Stimulated activated CD8-positive, alpha-beta memory T cell treated with anti-CD3 and anti-CD28 coated beads, Interleukin-7, amount 100 ng/mL, for 24 hours (primary cell): ENCODE data around the gene ATG16L1.

Source experiments
- DNase-seq: peaks from one replicate; pipeline ENCODE4 v3.0.0-alpha.2; 2020; ENCODE audit warnings: low read depth

ATG16L1 gene

DNA sequence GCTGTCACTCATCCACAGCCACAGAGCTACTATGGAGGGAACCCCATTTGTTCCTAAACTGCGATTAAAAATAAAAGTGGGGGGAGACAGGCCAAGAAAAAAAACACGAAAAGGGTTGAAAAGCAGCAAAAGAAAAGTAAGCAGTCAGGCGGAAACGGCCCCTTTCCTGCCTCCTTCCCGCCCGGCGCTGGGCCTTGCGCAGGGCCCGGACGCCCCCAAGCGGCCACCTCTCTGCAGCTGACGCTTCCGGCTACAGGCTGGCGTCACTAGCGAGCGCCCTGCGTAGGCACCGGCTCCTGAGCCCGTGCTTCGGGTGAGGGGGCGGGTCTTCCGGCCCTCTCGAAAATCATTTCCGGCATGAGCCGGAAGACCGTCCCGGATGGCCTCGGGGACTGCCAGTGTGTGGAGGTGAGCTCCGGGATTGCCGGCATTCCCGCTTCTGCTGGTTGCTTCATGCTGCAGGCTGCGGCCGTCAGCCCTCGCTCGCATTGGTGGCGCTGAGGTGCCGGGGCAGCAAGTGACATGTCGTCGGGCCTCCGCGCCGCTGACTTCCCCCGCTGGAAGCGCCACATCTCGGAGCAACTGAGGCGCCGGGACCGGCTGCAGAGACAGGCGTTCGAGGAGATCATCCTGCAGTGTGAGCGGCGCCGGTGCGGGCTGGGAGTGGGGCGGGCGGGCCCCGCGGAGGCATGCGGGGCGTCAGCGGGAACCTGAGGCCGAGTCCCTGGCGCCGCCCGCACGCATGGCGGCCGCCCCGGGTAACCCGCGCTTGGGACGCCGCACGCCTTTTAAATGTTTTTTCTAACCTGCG lies at the start of gene ATG16L1:
ATG16L1 (plus strand) TSS at position 368 of the 811 bp plus-strand sequence; CDS start at position 523, 155 bp downstream.
- peak; percentile 89 for DNase-seq

DNA sequence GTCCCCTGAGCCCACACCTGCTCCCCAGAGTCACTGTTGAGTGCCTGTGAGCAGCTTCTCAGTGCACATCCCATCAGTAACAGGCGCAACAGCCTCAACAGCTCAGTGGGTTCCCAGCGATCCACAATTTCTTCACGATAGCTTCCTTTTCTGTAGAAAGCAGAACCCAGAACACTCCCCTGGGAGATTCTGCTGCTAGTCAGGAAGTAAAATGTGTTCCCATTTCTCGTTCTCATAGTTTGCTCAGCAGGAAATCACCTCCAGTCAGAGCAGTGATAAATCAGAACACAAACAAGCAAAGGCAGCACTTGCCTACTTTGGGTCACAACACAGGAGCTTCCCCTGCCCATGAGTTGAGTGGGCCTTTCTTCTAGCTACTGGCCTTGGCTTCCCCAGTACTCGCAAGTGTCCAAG lies 48.9 kb upstream of the ATG16L1 start:
- DNase-seq, result no peak

DNA sequence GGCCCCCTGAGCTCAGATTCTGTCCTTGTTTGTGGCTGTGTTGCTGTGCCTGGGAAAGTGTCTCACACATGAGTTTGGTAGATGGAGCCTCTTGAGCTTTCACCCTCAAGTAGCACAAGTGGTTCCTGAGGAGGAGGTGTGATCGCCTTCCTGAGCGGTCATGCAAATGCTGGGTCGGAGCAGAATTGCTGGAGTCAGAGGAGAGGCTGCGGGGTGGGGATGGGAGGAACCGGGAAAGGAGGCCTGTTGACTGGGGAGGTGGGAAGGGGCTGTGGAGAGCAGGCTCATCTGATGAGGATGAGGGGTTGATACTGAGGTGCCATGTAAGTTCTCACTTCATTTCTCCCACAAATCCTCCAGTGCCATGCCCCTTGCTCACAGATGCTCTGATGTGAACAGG lies 48.4 kb upstream of the ATG16L1 start:
- DNase-seq, result no peak

DNA sequence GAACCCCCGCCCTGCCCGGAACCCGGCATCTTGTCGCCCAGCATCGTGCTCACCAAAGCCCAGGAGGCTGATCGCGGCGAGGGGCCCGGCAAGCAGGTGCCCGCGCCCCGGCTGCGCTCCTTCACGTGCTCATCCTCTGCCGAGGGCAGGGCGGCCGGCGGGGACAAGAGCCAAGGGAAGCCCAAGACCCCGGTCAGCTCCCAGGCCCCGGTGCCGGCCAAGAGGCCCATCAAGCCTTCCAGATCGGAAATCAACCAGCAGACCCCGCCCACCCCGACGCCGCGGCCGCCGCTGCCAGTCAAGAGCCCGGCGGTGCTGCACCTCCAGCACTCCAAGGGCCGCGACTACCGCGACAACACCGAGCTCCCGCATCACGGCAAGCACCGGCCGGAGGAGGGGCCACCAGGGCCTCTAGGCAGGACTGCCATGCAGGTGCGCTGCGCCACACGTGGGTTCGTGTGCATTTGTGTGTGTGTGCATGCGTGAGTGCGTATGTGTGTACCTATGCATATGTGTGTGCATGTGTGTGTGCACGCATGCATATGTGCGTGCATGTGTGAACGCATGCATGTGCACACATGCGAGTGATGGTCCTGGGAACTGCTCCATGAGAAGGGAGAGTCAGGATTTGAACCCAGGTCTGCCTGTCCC lies 47.1 kb upstream of the ATG16L1 start:
- DNase-seq, result no peak

DNA sequence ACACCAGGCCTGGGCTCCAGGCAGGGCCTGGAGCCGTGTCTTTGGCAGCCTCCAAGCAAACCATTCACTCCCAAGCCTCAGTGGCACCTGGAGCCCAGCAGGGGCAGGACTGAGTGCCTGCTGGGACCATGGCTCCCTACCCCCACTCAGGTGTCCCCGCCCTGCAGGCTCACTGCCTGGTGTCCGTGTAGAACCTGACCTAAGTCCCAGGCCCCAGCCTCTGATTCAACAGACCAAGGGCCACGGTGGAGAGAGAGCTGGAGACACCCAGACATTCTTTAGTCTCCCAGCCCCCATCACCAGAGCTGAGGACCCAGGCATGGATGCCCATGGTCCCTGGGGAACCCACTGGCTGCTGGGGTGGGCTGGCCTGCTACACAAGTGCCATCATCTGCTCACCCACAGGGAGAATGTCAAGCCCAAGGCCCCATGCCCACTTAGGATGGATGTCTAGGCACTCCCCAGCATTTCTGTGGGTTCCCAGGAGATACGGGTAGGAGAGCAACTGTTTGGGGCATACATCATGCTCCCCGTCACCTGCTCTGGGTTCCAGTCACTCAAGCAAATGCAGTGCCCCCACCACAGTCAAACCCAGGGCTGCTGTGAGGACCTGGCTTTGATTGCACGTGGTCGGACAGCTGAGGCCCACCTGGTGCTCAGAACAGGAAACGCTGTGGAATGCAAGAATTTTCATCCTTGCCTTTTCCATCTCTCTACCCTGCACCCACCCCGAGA lies 42.9 kb upstream of the ATG16L1 start:
- DNase-seq, result no peak

DNA sequence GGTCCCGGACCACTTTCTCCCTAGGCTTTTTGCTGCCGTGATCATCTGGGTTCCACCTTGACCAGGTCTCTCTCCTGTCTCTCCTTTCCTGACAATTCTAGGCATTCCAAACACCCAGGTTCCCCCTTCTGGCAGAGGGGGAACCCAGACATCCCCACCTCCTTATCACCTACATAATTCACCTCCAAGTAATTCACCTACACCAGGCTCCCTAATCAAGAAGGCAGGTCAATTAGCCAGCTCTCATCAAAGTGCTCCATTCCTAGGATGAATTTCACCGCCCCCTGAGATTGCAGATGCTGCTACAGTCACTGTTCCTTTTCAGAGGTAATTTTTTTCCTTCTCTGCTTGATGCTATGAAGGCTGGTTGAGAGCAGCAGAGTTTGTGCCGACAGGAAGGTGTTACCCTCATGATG lies 42.3 kb upstream of the ATG16L1 start:
- DNase-seq, result no peak

DNA sequence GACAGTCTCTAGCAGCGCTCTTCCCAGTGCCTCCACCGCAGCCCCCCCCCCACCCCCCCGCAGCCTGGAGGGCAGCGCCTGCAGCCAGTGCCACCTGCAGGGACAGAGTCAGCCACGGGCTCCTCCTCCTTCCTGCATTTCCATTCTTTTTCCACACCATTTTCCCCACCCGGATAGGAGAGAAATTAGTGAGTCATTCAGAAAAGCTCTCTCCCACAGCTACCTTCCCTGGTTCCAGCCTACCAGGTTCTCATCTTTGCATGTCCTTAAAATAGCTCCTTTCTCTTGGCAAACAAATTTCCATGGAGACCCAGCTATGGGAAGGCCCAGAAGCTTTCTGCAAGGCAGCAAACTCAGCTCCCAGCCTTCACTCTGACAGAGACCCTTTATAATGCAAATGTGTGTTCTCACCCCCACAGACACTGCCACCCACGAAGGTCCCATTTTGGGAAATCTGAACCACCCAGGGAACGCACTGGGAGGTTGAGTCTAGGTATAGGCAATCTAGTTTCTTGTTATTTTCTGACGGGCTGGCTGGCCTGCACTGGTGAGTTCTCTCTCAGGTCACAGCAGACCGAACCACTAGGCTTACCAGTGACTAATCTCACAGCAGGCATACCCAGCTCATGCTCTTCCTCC lies 41.8 kb upstream of the ATG16L1 start:
- no peak for DNase-seq

DNA sequence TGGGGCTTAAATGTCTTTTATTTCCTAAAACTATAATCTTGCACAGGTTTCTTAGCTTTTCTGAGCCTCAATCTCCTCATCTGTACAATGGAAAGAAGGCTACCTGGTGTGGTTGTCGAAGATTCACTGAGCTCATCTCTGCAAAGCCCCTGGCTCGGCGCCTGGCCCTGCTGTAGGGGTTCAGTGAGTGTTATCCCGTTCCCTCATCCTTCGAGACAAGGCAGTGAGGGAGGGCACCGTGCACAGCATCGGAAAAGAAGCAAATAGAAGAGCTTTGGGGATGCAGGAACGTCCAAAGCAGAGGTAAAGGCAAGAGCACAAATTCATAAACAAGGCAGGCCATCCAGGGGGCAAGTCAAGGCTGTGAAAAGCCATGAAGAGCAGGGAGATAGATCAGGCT lies 41.2 kb upstream of the ATG16L1 start:
- DNase-seq, result no peak

DNA sequence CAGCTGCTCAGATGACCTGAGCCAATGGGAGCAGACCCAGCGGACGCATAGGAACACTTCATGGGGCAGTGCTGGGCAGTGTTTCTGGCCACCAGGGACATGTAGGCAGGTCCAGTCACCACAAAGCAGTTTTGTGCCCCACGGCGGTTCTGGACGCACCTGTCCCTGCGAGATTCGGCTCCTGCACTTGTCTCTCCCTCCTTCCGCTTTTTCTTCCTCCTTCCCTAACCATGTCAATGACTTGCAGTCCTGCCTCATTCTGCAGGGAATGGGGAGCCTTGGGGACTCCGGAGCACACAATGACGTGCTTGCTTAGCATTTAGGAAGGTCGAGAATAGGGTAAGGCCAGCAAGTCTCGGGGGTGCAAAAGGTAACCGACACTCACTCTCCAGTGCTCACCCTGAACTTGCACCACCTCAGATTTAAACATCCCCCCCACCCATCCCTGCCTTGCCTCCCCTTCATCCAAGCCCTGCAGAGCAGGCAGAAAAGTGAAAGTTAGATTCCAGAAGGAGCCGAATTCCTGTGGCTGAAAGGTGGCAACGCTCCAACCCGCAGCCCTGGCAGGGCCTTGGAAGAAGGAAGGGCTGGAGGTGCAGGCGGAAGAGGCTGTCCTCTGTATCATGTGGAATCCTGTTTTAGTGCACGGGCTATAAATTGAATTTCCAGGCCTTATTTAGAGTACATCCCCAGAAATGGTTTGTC lies 40.5 kb upstream of the ATG16L1 start:
- no peak for DNase-seq

DNA sequence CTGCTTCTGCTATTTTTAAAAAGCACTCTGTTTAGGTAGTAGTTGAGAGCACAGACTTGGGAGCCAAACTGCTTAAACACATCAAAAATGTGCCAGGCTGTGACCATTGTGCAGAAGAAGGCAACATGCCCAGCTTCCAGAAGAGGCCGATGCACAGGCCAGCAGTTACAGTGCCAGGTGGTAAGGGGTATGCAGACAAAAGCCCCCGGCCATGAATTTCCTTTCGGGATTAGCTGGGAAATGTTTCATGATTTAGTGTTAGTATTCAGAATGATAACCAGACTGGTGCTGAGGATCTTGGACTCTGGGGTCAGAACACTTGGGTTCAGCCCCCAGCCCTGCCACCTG lies 40.0 kb upstream of the ATG16L1 start:
- DNase-seq, result no peak

DNA sequence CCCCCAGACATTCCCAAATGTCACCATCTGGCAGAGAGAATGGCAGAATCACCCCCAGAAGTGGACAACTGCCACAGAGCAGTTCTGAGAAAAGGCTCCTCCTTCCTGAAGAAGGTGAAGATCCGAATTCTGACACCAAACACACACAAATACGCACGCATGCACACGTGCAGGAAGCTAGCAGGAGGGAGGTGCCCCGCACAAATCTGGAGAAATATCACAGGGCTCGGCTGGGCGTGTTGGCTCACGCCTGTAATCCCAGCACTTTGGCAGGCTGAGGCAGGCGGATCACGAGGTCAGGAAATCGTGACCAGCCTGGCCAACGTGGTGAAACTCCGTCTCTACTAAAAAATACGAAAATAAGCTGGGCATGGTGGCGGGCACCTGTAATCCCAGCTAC lies 38.5 kb upstream of the ATG16L1 start:
- no peak for DNase-seq

DNA sequence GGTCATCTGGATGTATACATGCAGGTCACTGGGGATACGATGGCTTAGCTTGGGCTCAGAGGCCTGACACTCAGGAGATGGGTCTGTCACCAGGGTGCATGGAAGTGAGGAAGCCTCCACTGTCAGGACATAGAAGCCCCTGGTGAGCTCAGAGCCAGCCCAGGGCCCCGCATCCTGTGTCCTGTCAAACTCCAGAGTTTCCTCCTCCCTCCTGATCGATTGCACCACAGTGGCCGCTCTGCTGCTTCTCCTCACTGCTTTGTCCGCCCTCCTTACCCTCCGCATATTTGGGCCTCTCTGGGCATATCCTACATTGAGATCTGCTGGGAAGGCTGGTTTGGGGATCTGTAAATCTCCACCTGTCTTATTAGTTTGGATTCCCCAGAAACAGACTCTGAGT lies 37.5 kb upstream of the ATG16L1 start:
- DNase-seq, result no peak

DNA sequence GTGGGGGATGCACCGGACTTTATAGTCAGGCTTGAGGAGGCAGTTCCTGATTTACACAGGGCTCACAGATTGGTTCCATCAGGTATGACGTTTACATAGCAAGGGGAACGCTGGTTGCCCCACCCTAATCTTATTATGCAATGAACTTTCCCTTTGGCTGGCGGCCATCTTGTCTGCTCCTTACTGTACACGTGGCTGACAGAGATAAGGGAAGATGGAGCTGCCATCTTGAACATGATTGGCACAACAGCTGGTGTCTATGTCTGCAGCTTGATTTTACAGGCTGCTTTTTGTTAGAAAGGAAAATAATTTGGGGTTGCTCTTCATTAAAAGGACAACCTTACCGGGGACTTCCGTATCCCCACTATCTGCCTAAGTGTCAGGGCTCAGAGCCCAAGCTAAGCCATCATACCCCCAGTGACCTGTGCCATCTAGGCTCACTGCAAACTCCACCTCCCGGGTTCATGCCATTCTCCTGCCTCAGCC lies 33.5 kb upstream of the ATG16L1 start:
- DNase-seq, result no peak

DNA sequence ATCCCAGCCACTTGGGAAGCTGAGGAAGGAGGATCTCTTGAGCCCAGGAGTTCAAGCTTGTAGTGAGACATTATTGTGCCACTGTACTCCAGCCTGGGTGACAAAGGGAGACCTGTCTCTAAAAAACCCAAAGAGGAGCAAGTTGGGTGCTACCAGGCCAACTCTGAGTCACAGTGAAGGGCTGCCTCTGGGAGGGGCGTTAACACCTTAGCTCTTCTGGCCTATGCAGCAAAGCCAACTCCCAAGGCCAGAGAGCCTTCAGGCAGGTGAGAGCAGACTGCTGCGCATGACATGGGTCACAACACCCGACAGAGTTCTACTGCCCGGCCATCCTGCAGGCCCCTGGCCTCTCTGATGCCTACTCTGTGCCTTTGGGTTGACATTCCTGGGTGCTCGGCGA lies 32.6 kb upstream of the ATG16L1 start:
- DNase-seq, result no peak

DNA sequence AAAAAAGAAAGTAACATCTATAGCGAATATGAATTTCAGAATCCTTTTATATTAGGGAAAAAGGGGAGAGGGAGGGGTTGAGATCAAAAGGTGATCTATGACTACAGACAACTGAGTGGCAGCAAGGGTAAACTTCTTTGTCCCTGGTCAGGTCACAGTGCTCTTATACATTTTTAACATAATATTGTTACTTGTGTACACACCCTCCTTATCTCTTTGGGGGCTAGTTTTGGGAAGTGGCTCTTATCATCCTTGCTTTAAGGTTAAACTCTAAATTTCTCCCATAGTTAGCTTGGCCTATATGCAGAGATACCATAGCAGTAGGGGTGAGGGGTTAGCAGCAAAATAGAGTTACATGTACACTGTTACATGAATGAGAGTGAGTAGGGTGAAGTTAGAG lies 31.6 kb upstream of the ATG16L1 start:
- no peak for DNase-seq

DNA sequence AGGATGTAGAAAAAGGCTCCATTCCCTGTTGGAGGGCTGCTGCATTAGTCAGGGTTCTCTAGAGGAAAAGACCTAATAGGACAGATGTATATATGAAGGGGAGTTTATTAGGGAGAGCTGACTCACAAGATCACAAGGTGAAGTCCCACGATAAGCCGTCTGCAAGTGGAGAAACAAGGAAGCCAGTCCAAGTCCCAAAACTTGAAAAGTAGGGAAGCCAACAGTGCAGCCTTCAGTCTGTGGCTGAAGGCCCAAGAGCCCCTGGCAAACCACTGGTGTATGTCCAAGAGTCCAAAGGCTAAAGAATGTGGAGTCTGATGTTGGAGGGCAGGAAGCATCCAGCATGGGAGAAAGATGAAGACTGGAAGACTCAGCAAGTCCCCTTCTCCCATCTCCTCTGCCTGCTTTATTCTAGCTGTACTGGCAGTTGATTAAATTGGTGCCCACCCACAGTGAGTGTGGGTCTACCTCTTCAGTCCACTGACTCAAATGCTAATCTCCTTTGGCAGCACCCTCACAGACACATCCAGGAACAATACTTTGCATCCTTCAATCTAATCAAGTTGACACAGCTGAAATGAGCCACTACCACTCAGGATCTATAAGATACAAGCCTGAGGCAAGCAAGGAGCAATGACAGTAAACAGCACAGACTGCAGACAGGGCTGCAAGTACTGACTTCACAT lies 30.0 kb upstream of the ATG16L1 start:
- DNase-seq, result no peak

DNA sequence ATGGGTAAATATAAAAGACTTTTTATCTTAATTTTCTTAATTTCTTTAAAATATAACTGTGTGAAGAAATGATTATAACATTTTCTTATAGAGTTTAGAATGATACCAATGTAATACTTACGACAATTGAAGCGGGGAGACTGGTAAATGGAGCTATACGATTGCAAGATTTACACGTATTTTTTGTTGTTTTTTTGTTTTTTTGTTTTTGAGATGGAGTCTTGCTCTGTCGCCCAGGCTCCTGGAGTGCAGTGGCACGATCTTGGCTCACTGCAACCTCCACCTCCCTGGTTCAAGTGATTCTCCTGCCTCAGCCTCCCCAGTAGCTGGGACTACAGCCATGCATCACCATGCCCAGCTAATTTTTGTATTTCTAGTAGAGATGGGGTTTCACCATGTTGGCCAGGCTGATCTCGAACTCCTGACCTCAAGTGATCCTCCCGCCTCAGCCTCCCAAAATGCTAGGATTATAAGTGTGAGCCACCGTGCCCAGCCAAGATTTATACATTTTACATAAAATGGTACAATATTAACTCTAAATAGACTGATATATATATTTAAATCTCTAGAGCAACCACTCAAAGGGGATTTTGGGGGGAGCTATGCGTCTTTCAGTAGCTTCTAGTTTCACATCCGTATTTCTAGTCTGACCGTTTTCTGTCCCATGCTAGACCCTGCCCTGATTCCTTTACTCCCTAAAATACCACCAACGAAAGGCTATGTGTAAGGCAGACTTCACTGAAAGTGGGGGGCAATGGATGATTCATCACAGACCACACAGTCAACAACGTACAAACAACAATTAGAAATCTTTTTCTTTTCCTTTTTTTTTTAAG lies 28.2 kb upstream of the ATG16L1 start:
- DNase-seq, result no peak

DNA sequence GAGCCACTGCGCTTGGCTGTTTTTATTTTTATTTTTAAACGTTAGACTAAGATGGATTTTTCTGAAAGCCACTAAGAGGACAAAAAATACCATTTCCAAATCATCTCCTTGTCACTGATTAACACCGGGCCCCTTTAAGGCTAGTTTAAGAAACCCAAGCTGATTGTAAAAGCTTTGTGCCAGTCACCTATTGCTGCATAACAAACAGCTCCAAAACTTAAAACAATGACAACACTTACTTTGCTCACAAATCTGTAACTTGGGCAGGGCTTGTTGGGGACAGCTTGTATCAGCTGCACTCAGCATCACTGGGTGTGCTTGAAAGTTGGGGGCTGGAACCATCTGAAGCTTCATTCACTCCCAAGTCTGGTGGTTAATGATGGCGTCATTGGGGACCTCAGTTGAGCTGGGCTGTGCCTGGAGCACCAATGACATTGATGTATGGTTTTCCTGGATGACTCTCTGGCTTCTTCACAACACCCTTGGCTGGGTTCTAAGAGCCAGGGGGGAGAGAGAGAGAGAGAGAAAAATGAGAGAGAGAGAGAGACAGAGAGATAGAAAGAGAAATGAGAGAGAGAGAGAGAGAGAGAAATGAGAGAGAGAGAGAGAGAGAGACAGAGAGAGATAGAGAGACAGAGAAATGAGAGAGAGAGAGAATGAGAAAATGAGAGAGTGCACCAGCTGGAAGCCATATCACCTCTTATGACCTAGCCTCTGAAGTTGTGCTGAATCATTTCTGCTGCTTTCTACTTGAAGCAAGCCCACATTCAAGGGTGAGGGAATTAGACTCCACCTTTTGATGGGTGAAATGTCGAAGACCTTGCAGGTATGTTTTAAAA lies 26.0 kb upstream of the ATG16L1 start:
- no peak for DNase-seq

DNA sequence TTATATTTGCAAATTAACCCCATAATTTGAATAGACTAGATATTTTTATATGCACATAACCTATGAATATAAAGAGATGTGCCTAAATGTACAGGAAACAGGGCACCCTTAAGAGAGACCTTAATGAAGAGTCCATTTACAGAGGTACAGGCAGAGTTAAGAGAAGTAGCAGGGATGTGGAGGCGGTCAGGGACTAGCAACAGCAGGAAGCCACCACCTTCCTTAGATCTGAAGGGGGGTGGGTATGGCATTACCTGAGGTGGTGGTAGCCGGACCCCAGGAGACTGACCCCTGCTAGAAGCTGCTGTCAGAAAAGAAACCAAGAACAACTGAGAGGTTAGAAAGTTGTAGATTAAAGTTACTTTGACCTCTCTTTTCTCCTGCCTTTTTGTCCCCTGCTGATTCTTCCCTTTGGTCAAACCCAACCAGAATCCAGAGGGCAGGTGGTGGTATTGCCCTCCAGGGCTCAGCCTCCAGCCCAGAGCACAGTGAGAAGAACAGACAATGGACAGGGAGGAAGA lies 24.9 kb upstream of the ATG16L1 start:
- DNase-seq, result no peak
